Chondrocyte (in vitro differentiated cells): ENCODE measurements around the gene ANXA4. TPM values are rescaled to one million over a fixed set of nuclear protein-coding genes. Genes with fewer than 3 reads are reported as not detected.
A peak's percentile ranks its signal among the peaks of the same experiment; 100 is the strongest.

ENCODE experiments used
- DNase-seq: peaks from one replicate; pipeline ENCODE4 v3.0.0; 2021; ENCODE audit warnings: mixed read lengths, low spot score
- H3K27ac Mint-ChIP-seq: one replicate; pipeline ENCODE4 v1.8.0; 2021; ENCODE audit warnings: mild to moderate bottlenecking, moderate library complexity, mixed read lengths; ENCODE audit not compliant: unreplicated experiment
- H3K27me3 Mint-ChIP-seq: 2 replicates; pipeline ENCODE4 v1.8.0; 2021; ENCODE audit warnings: low read depth, mixed read lengths
- H3K36me3 Mint-ChIP-seq: 2 replicates; pipeline ENCODE4 v1.8.0; 2021; ENCODE audit warnings: low read depth, mixed read lengths
- H3K4me1 Mint-ChIP-seq: 2 replicates; pipeline ENCODE4 v1.8.0; 2021; ENCODE audit warnings: low read depth, mild to moderate bottlenecking, mixed read lengths
- H3K4me3 Mint-ChIP-seq: one replicate; pipeline ENCODE4 v1.8.0; 2021; ENCODE audit warnings: mild to moderate bottlenecking, moderate library complexity, mixed read lengths; ENCODE audit not compliant: unreplicated experiment
- H3K9me3 Mint-ChIP-seq: 2 replicates; pipeline ENCODE4 v1.8.0; 2021; ENCODE audit warnings: low read depth, mixed read lengths
- CTCF ChIP-seq: fragments of 200-600 bp; sonication (generic); IDR thresholded peaks from 2 replicates; pipeline ENCODE4 v1.5.0; 2021; ENCODE audit warnings: antibody characterized with exemption, mild to moderate bottlenecking, moderate library complexity
- total RNA-seq: library from RNA; stranded (reverse); gene quantifications from 3 replicates; pipeline ENCODE4 v1.2.1, GENCODE V29; 2021

The ANXA4 gene
- total RNA-seq, 1 donor from 2014 or later = 99.0 TPM

GRCh38 chr2:69764286-69765095 lies 22.6 kb downstream of the ANXA4 start:
- Mint-ChIP-seq H3K36me3 (peaks cover 9% of the 10 kb centered on the region), H3K27me3 (no peaks in the 10 kb centered on the region), H3K27ac (peak overlapping the region; percentile 22), H3K9me3 (no peaks in the 10 kb centered on the region), H3K4me3 (no peak overlapping the region), H3K4me1 (peaks cover 59% of the 10 kb centered on the region)
- no peak for TF ChIP-seq CTCF
- no peak for DNase-seq

DNA sequence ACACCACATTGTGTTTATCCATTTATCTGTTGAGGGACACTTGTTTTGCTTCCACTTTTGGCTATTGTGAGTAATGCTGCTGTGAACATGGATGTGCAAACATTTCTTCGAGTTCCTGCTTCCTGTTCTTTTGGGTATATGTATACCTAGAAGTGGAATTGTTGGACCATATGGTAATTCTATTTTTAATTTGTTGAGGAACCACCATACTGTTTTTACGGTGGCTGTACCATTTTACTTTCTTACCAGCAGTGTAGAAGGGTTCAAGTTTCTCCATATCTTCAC lies 23.1 kb downstream of the ANXA4 start:
- Mint-ChIP-seq H3K27me3 (no peaks in the 10 kb centered on the region), H3K4me3 (no peak overlapping the region), H3K9me3 (no peaks in the 10 kb centered on the region), H3K36me3 (peaks cover 9% of the 10 kb centered on the region), H3K27ac (no peak overlapping the region), H3K4me1 (peaks cover 64% of the 10 kb centered on the region)
- no peak for TF ChIP-seq CTCF
- no peak for DNase-seq

DNA sequence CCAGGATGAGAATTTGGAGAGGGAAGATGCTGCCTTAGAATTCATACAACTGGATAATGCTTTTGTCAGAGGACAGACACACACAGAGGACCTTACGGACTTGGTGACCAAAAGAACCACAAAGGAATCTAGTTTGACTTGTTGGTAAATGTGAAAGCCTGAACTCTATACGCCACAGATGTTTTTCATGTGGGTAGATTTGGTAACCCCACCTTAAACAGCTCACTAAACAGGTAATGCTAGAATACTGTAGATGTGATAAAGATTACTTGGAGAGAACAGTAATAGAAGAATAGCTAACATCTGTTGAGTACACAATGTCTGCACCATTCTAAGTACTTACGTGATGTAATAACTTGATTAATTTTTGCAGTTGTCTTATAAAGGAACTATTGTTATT lies 24.1 kb downstream of the ANXA4 start:
- no peak for DNase-seq
- Mint-ChIP-seq H3K36me3 (peaks cover 8% of the 10 kb centered on the region), H3K27me3 (no peaks in the 10 kb centered on the region), H3K9me3 (no peaks in the 10 kb centered on the region), H3K4me1 (peaks cover 71% of the 10 kb centered on the region), H3K27ac (peak overlapping the region; percentile 22), H3K4me3 (no peak overlapping the region)
- TF ChIP-seq CTCF = no peak

DNA sequence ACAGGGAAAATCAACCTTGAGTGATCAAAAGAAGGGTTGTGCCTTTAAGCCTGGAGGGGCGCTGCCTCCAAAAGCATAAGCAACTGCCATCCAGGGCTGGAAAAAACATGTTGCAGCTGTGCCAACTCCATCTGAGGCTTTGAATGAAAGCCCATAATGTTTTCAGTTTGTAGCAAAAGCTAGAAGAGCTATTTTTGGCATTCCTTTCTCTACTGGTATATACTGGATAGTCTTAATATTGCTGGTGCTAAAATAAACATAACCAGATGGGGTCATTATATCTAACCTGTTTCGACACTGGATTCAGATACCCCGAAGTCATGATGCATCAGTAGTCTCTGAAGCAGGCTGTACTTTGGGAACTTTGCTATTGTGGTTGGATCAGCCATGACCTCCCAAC lies 25.1 kb downstream of the ANXA4 start:
- Mint-ChIP-seq H3K4me3 (no peak overlapping the region), H3K36me3 (peaks cover 8% of the 10 kb centered on the region), H3K9me3 (no peaks in the 10 kb centered on the region), H3K4me1 (peaks cover 80% of the 10 kb centered on the region), H3K27me3 (no peaks in the 10 kb centered on the region), H3K27ac (peak overlapping the region; percentile 73)
- TF ChIP-seq CTCF = peak; percentile 65
- no peak for DNase-seq

DNA sequence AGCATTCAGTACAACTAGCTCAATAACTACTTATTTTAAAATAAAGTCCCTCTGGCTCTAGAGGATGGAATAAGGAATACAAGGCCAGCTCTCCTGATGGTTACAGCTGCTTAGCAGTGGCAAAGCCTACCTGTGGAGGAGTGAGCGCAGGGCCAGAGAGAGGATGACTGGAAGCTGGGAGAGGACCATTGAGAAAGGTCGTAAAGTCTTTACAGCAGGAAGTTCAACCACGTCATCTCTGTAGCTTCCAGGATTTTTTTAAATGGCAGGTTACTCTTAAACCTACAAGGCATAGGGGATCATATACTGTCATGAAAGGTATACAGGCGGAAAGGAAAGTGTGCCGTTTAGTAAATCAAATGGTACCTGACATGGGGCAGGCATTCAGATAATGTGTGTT lies 26.3 kb downstream of the ANXA4 start:
- Mint-ChIP-seq H3K9me3 (no peaks in the 10 kb centered on the region), H3K4me3 (no peak overlapping the region), H3K27ac (peak overlapping the region; percentile 45), H3K36me3 (peaks cover 5% of the 10 kb centered on the region), H3K4me1 (peaks cover 85% of the 10 kb centered on the region), H3K27me3 (no peaks in the 10 kb centered on the region)
- TF ChIP-seq CTCF = no peak
- DNase-seq = no peak
